Measurements from ENCODE around the gene SMC3. TPM values are rescaled to one million over a fixed set of nuclear protein-coding genes. Genes with fewer than 3 reads are reported as not detected.

Gene SMC3
- polyA plus RNA-seq, 1 of the 3 experiments (the other 2 are of a cell fraction), result 10.1 TPM

- Histone ChIP-seq H3K36me3 (replicated peaks in 1 of 2; ENCODE audit: control insufficient read depth in 1 of 2, insufficient read depth in 2 of 2, low read length in 1 of 2) (no peaks in the 10 kb centered on the region), H3K4me2 (no peak overlapping the region), H3K9me3 (no peaks in the 10 kb centered on the region), H3K27me3 (ENCODE audit: insufficient read depth) (no peaks in the 10 kb centered on the region), H3K4me1 (ENCODE audit: control insufficient read depth in 1 of 2, insufficient read depth in 2 of 2, low read depth in 1 of 2, low read length in 1 of 2) (peaks cover 0 to 11% of the 10 kb centered on the region in 2 experiments; a peak in 2 of 4 replicates), H3K79me2 (ENCODE audit: insufficient read depth) (no peaks in the 10 kb centered on the region), H3K4me3 (ENCODE audit: low read depth in 2 of 2, low read length in 1 of 2) (no peak overlapping the region), H2AFZ (ENCODE audit: low read depth) (no peak overlapping the region), H3F3A (replicated peaks; ENCODE audit: insufficient read depth) (peaks cover 4% of the 10 kb centered on the region), H3K27ac (ENCODE audit: low read depth in 2 of 2, low read length in 1 of 2) (no peak overlapping the region), H3K9ac (no peak overlapping the region), H3K9me2 (no peaks in the 10 kb centered on the region), H4K20me1 (ENCODE audit: insufficient read depth) (no peaks in the 10 kb centered on the region)
- 92% methylated on average over 2 of the region's 3 CpGs for WGBS (ENCODE audit: low lambda C conversion rate)
- ChIA-PET CTCF (interaction anchor here (0.6 to 3.5 kb wide), 7 partner anchors 12 to 179 kb away, joined by 3 to 53 read pairs (median 5); partner anchors contain the start of gene RBM20), POLR2A (no interaction called here)
- TF ChIP-seq CHD2 (IDR thresholded peaks at IDR 0.05; ENCODE audit: low read length, partially characterized antibody), result no peak
- DNase-seq, result no peak
Observed at GRCh38 chr10:110612087-110612486, 44.6 kb downstream of the SMC3 start.

DNA sequence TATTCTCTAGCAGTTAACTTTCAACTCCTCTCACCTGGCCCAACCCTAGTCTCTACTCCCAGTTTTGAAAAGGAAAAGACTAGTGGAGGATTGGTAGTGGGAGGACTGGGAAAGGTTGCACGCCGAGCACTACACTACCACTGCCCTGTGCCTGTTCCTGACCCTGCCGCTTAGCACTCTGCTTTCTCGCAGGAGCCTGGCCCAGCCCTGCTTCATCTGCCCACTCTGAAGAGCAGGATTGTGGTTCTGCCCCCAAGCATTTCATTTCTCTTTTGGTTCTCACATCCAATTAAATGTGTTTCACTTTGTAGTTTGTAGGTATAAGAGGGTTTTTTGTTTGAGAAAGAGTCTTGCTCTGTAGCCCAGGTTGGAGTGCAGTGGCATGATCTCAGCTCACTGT, 45.1 kb downstream of the SMC3 start:
- peaks cover 4% of the 10 kb centered on the region for H3F3A ChIP-seq (replicated peaks; ENCODE audit: insufficient read depth)
- H2AFZ ChIP-seq (ENCODE audit: low read depth), result no peak overlapping the region
- WGBS (ENCODE audit: low lambda C conversion rate), result 93% methylated on average over 4 of the region's 4 CpGs
- TF ChIP-seq TCF12 (IDR thresholded peaks at IDR 0.05) (no peak), CTCF (IDR thresholded peaks at IDR 0.05) (no peak), YY1 (IDR thresholded peaks at IDR 0.05; ENCODE audit: low read depth) (no peak), IRF3 (IDR thresholded peaks at IDR 0.05; ENCODE audit: low read depth, low read length) (no peak), EZH2phosphoT487 (IDR thresholded peaks at IDR 0.05; ENCODE audit: borderline replicate concordance, low read depth) (no peak), GABPA (IDR thresholded peaks at IDR 0.05; ENCODE audit: low read depth) (no peak), EP300 (IDR thresholded peaks at IDR 0.05; ENCODE audit: borderline replicate concordance in 1 of 2, low read depth in 1 of 2, low read length in 1 of 2) (no peak), CHD2 (IDR thresholded peaks at IDR 0.05; ENCODE audit: low read length, partially characterized antibody) (no peak), NFIC (IDR thresholded peaks at IDR 0.05; ENCODE audit: borderline replicate concordance) (no peak), REST (IDR thresholded peaks at IDR 0.05; ENCODE audit: low read depth, low read length) (no peak), RCOR1 (IDR thresholded peaks at IDR 0.05; ENCODE audit: low read length) (no peak)
- TF ChIP-seq, protein P1, sequence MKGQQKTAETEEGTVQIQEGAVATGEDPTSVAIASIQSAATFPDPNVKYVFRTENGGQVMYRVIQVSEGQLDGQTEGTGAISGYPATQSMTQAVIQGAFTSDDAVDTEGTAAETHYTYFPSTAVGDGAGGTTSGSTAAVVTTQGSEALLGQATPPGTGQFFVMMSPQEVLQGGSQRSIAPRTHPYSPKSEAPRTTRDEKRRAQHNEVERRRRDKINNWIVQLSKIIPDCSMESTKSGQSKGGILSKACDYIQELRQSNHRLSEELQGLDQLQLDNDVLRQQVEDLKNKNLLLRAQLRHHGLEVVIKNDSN (IDR thresholded peaks at IDR 0.05; ENCODE audit: borderline replicate concordance, low read depth), result no peak
- TF ChIP-seq, protein P2, sequence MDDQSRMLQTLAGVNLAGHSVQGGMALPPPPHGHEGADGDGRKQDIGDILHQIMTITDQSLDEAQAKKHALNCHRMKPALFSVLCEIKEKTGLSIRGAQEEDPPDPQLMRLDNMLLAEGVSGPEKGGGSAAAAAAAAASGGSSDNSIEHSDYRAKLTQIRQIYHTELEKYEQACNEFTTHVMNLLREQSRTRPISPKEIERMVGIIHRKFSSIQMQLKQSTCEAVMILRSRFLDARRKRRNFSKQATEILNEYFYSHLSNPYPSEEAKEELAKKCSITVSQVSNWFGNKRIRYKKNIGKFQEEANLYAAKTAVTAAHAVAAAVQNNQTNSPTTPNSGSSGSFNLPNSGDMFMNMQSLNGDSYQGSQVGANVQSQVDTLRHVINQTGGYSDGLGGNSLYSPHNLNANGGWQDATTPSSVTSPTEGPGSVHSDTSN (IDR thresholded peaks at IDR 0.05), result no peak
- no peaks in the 10 kb centered on the region for H3K27me3 ChIP-seq (ENCODE audit: insufficient read depth)
- no peak overlapping the region for H3K27ac ChIP-seq (ENCODE audit: low read depth in 2 of 2, low read length in 1 of 2)
- DNase-seq, result no peak
- H3K79me2 ChIP-seq (ENCODE audit: insufficient read depth), result no peaks in the 10 kb centered on the region
- H3K4me1 ChIP-seq (ENCODE audit: control insufficient read depth in 1 of 2, insufficient read depth in 2 of 2, low read depth in 1 of 2, low read length in 1 of 2), result peaks cover 0 to 11% of the 10 kb centered on the region in 2 experiments; a peak in 2 of 4 replicates
- CTCF ChIA-PET, result interaction anchor here (0.9 to 3.5 kb wide), 5 partner anchors 11 to 70 kb away, joined by 3 to 53 read pairs (median 10); partner anchors contain the start of gene RBM20
- no peak overlapping the region for H3K9ac ChIP-seq
- H3K4me2 ChIP-seq, result no peak overlapping the region
- H3K9me2 ChIP-seq, result no peaks in the 10 kb centered on the region
- H4K20me1 ChIP-seq (ENCODE audit: insufficient read depth), result no peaks in the 10 kb centered on the region
- POLR2A ChIA-PET, result no interaction called here
- H3K9me3 ChIP-seq, result no peaks in the 10 kb centered on the region
- H3K4me3 ChIP-seq (ENCODE audit: low read depth in 2 of 2, low read length in 1 of 2), result no peak overlapping the region
- H3K36me3 ChIP-seq (replicated peaks in 1 of 2; ENCODE audit: control insufficient read depth in 1 of 2, insufficient read depth in 2 of 2, low read length in 1 of 2), result no peaks in the 10 kb centered on the region

Measured in SK-N-SH (cell line).